OCI-M2 (cell line): ENCODE data around the gene EPS15.
"Not testable (repeated sequence)": the region's sequence is repeated elsewhere in the genome, so short reads cannot be mapped to it uniquely, and the experiment has no call there.

Experiments used
- DNase-seq: peaks from one replicate; lab custom pipeline; 2025; ENCODE audit not compliant: unreplicated experiment; lab: John Stamatoyannopoulos, UW

The EPS15 gene

DNA sequence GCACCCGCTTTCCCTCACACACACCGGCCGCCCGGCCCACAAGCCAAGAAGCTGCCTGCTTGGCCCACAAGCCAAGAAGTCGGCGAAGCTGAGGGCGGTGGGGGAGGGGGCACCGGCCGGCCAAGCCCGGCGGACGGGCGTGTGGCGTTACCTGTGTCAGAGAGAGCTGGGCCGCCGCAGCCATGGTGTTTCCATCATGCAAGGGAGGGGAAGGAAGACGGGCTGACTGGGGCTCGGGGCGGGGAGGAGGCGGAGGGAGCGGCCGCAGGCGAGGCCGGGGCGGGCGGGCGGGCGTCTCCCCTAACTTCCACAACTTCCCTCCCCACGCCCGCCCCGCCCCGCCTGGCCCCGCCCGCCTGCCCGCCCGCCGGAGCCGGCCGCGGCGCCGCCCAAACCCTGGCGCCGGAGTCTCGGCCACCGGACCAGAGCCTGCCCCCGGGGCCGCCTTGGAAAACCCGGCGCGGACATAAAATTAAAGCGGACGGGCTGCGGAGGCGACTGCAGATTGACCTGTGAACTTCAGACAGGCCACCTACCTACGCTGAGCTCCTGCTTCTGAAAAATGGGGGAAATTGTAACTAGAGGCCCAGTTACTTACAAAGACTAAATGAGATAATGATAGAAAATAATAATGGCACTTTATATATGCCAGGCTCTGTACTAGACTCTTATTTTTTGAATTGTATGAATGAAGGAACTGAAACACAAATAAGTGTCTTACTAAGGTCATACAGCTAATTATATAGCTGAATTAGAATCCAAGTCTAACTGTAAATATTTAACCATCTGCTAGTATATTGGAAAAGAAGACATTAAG is at the start of gene EPS15:
TSS of gene EPS15 (minus strand) at position 219 of the 817 bp plus-strand sequence. CDS start at position 184, 35 bp downstream.
- DNase-seq = no peak

DNA sequence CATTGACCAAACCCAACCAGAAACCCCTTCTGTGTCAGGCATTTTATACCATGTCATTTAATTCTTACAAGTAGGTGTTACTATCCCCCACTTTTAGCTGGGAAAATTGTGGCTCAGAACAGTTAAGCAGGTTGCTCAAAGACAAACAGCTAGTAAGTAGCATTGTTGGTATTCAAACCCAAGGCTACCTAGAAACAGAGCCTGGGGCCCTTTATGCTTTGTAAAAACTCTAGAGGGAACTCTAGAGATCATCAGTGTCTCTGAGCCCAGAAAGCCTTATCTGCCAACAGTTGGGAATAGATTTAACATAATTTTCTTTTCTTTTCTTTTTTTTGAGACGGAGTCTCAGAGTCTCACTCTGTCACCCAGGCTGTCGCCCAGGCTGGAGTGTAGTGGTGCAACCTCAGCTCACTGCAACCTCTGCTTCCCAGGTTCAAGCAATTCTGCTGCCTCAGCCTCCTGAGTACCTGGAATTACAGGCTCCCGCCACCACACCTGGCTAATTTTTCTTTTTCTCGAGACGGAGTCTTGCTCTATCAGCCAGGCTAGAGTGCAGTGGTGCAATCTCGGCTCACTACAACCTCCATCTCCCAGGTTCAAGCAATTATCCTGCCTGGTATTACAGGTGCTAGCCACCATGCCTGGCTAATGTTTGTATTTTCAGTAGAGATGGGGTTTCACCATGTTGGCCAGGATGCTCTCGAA is 49.3 kb upstream of the EPS15 start:
- no peak for DNase-seq

DNA sequence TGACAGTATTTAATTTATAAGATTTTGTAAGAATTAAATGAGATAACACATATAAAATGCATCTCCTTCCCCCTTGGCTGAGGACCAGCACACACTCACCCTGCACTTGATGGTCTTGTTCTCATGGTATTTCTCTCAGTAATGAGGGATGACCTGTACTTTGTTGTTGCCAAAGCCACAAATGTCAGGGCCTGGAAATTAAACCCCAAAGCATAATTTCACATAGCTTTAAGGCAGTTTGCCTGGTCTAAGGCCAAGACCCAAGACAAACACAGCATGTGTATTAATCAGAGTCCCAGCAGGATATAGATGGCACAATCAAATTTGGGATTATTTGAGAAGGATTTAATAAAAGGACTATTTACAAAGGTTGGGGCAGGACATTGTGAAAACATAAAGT is 48.6 kb upstream of the EPS15 start:
- DNase-seq = no peak

DNA sequence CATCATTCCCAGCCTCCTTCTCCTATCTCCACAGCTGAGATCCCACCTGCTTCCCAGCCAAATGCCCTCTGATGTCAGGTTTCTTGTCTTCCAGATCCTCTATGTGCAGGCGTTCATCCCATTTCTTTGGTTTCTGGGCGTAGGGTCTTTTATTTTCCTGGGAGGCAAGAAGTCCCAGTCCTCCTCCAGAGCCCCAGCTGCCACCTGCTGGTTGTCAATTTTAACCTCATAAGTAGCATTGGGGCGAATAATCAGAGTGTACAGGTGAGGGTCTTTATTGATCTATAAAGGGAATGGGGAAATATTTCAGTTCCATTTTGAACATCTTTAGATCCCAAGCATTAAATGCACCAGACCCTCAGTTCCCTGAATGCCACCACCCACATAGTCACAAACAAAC is 47.2 kb upstream of the EPS15 start:
- no peak for DNase-seq

DNA sequence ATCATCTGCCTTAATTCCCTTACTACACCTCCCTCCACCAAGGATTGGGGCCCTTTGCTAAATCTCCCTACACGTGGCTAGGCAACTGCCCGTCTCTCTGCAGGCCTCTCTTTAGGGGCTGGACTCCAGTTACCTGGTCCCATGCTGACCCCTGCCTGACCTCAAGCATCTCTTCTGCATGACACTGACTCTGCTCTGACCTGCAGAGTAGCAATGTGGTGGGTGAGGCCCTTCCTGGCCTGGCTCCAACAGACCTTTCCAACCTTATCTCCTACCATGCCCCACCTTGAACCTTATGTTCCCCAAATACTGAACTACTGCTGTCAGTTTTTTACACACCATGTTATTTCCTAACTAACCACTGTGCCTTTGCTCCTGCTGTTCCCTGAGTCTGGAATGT is 45.9 kb upstream of the EPS15 start:
- DNase-seq = no peak

DNA sequence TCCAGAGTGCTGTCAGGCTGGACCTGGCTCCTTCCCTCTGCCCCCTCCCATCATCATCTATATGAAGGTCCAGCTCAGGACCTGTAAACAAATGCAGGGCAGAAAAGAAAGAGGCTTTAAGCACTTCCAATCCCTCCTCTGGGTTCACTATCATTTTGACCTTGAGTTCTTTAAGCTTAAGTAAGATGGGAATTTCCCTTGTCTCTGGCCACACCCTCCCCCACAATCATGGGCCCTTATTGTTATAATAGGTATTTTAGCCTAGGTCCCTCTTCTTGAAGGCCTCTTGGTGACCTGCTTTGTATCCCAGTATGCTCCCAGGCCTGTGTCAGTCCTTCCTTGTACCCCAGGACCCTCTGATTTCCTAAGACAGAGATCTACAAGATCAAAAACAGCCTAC is 45.1 kb upstream of the EPS15 start:
- no peak for DNase-seq

DNA sequence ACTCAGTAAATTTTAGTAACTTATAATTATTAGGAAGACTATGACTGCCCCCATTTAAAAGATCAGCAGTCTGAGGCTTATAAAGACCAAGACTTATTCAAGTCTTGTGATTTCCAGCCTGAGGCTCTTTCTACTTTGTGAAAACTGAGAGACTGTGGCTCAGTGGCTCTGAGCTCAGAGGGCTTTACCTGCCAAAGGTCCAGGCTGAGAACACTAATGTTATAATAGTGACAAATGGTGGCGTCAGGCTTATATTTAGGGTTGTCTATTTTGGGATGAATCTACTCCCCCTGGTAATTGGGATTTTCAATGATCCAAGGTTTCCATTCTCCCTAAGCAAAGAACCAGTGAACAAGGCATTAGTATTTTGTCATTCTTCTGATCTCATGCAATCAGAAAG is 42.6 kb upstream of the EPS15 start:
- DNase-seq = no peak

DNA sequence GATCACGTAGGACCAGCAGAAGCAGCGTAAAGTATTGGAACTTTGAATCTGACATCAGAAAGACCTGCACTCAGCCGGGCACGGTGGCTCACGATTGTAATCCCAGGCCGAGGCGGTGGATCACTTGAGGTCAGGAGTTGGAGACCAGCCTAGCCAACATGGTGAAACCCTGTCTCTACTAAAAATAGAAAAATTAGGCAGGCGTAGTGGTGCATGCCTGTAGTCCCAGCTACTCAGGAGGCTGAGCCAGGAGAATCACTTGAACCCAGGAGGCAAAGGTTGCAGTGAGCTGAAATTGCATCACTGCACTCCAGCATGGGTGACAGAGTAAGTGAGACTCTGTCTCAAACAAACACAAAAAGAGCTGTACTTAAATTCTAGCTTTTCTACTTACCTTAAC is 41.8 kb upstream of the EPS15 start:
- DNase-seq = not testable (repeated sequence)

DNA sequence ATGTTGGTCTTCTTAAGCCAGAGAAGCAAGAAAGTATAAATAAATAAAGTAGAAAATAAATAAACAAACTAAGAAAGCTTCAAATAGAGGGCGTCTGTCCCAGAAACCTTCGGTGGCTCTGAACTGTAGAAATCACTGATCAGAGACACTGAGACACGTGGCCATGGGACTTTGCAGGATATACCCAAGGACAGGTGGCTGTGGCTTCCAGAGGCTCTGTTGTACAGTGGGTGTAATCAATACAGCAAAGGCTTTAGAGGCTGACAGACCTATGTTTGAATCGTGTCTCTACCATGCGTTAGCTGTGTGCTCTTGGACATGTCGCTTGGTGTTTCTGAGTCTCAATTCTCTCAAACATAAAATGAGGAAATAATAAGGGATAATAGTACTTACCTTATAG is 41.0 kb upstream of the EPS15 start:
- no peak for DNase-seq

DNA sequence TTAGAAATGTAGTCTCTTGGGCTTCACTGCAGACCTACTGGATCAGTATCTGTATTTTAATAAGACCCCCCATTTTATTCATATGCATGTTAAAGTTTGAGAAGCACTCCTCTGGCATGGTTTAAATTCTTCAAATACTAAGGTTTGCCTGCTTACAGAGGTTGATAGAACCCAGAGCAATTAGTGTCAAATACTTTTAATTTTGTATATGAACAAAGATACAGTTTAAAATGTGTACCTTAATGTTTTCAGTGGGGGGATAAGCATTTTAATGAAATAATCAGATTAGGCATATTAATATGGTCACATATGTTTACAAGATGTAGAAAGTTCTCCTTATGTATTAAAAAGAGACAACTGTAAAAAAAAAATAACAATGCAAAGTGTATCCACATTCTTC is 40.4 kb upstream of the EPS15 start:
- no peak for DNase-seq

DNA sequence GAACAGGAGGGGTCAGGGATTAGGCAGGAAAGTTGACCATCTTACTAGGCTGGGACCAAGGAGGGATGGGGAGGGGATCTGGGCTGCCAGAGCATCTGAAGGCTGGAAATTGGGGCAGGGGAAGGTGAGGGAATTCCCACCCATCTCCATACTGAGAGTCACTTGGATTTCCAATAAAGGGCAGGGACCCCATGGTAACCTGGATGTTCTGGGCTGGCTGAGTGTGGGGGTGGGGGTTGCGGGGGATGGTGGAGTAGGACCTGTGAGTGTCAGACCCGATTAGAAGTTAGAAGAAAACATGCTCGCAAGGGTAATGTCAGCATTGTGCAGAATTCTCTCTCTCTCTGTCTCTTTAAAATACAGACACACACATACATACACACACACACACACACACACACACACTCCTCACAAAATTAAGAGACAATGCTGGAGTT is 40.0 kb upstream of the EPS15 start:
- no peak for DNase-seq

DNA sequence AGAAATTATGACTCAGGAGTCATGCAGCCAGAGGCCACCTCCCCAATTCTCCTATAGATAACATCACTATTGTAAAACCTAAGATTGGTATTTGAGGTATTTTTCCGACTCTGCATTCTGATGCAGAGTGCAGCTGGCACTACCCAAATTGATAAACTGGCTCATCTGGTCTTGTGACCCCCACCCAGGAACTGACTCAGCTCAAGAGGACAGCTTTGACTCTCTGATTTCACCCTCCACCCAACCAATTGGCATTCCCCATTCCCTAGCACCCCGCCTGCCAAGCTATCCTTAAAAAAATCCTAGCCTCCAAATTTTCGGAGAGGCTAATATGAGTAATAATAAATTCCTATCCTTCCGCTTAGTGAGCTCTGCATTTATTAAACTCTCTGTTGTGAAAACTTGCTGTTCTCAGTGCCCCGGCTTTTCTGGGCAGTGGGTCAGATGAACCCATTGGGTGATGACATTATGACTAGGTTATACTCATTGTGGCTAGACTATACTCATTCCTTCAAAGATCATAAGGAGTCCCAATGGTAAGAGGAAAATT is 39.4 kb upstream of the EPS15 start:
- no peak for DNase-seq

DNA sequence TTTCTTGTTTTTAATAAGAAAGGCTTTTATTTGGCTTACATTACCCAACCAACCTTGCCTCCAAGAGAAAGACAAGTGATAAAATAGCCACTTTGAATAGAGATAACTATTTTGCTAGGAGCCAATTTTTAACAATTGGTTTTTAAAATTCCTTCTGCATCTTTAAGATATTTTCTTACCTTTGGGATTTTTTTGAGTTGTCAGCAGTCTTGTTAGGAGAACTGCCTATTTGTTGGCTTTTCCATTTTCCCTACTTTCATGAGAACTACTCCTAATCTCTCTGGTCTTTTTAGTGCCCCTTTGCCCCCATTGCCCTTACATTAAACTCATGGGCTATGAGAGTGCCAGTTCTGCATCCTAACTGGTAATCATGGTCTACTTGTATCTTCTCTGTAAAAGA is 38.1 kb upstream of the EPS15 start:
- no peak for DNase-seq

DNA sequence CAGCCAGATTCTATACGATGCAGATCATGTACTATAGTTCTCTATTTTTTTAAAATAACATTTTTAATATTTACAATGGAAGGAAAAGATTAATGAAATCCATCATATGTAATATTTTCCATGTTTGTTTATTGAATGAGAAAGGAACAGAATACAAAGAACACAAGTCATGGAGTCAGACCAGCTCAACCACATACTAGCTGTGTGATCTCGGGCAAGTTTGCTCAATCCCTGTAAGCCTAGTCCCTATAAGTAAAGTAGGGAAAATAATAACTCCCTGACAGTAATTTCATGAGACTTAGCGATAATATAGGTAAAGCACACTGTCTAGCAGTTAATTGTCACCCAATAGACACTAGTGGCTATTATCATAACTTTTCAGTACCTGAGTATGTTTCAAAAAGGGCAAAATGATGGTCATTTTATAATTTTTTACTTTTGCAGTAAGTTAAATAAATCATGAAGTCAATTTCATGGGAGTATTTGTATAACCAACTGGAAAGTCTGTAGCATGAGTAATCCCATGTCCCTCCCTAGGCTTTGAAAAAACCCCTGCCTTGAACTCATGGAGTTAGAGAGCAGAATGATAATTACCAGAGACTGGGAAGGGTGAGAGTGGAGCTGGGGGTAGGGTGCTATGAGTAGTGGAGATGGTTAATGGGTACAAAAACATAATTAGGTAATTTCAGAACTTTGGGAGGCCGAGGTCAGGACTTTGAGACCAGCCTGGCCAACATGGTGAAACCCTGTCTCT is 37.0 kb upstream of the EPS15 start:
- no peak for DNase-seq

DNA sequence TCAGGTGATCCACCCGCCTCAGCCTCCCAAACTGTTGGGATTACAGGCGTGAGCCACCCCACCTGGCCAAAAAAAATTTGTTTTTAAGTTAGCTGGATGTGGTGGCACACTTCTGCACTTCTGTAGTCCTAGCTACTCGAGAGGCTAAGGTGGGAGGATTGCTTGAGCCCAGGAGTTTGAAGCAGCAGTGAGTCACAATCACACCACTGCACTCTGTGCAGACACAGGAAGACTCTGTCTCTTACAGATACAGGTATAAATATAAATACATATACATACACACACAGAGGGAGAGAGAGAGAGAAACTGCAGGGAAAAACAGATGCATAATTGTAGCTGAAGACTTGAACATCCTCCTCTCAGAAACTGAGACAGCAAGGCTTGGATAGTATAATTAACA is 34.8 kb upstream of the EPS15 start:
- no peak for DNase-seq

DNA sequence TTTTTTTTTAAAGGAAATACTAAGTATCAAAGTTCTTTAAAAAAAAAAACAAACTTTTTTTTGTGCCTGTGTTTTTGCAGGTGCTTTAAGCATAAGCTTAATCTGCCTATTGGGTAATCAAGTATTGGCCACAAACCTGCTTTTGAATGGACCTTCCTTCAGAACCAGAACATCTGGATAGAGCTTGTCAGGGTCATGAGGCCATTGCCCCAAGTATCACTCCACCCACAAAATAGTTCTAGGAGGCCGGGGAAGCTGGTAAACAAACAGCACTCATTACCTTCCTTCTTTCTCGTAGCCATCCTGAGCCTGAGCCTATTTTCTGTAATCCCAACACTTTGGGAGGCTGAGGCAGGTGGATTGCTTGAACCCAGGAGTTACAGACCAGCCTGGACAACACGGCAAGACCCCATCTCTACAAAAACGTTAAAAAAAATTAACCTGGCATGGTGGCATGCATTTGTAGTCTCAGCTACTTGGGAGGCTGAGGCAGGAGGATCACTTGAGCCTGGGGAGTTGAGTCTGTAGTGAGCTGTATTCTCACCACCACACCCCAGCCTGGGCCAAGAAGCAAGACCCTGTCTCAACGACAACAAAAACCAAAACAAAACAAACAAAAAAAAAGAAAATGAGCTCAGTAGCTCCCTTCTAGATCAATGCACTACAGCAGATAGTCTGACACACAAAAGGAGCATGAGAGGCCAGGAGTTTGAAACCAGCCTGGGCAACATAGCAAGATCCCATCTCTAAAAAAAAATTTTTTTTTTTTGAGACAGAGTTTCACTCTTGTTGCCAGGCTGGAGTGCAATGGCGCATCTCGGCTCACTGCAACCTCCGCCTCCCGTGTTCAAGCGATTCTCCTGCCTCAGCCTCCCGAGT is 34.1 kb upstream of the EPS15 start:
- DNase-seq = no peak

DNA sequence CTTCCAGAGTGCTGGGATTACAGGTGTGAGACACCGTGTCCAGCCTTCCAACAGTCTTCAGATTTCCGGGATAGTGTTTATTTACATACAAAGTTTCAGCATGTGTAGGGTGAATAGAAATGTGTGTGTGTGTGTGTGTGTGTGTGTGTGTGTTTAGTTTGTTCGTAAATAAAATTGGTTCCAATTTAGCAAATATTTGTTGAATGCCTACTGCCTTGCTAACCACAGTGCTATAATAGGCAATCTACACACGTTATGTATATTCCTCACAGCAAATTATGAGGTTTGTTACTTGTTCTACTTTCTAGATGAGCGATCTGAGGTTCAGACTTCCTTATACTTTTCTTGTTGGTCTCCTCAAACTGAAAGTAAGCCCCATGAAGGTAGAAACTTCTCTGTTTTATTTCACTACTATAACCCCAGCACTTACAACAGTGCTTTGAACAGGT is 32.8 kb upstream of the EPS15 start:
- DNase-seq = no peak

DNA sequence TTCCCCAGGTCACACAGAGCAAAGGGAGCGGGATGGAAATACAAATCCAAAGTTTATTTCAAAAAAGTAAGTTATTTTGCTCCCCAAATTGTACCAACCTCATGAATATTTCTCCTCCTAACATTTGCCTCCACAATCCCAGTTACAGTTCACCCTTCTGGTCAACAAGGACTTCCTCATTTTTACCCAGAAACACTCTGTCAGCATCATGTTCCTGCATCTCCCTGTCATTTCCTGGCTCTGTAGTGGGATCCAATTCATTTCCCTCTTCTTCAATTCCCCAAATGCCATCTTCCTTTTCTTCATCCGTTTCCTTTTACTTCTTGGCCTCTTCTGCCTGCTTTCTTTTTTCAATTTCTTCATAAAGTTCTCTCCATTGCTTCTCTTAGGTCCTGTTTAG is 32.0 kb upstream of the EPS15 start:
- DNase-seq = no peak

DNA sequence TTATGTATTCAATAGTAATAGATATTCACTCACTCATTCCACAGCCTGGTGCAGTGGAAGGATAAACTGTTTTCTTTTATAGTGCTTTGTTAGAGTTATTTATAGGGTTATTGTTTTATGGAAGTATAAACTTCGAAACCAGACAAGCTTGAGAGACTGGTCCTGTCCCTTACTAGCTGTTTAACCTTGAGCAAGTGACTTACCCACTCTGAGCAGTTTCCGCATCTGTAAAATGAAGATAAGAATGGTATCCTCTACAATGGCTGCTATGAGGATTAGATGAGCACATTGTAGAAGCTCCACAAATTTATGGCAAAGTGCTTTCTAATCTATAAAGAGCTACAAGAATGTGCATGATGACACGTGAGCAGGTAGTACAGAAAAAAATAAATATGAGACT is 30.8 kb upstream of the EPS15 start:
- no peak for DNase-seq

DNA sequence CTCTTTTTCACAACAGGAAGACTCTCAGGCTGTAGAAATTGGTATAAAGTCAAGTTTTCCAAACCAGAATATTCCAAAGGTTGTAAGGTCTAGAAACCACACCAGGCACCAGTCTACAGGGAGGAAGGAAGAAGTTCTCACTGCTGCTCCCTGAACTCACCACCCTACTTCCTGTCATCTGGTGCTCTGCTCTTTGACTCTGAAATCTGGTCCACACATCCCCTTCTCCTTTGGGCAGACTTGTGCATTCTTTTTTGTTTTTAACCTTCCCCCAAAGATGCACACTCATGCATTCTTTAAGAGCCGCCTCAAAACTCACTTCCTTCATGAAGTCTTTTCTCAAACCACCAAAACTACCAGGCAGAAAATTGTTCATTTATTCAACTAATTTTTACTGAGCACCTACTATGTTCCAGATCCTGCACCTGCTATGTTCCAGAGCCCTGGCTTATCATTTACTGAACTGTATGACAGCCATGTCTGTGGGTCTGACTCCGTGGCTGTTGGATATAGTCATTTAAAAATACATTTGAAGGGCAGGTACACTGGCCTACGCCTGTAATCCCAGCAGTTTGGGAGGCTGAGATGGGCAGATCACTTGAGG is 30.1 kb upstream of the EPS15 start:
- DNase-seq = no peak
